ENCODE data around the gene DNM2.
"Not testable (repeated sequence)": the region's sequence is repeated elsewhere in the genome, so short reads cannot be mapped to it uniquely, and the experiment has no call there.

The DNM2 gene

GRCh38 chr19:10756791-10757190, 38.9 kb downstream of the DNM2 start:
- H3K4me3 ChIP-seq (ENCODE audit: low read depth, low read length) = no peak overlapping the region
- no peak overlapping the region for H3K27ac ChIP-seq (ENCODE audit: low read depth, low read length)
- no peaks in the 10 kb centered on the region for H3K27me3 ChIP-seq (ENCODE audit: control insufficient read depth, insufficient read depth, low read length)
- H3K9ac ChIP-seq (ENCODE audit: low read depth, low read length) = no peak overlapping the region
- peaks cover 11% of the 10 kb centered on the region for H3K36me3 ChIP-seq (ENCODE audit: control insufficient read depth, insufficient read depth, low read length)
- no peaks in the 10 kb centered on the region for H3K9me3 ChIP-seq (ENCODE audit: control insufficient read depth, insufficient read depth, low read length)
- H3K4me1 ChIP-seq (ENCODE audit: control insufficient read depth, insufficient read depth, low read length) = no peaks in the 10 kb centered on the region; the same call in 1 of the 2 replicates

GRCh38 chr19:10758050-10758449, 40.2 kb downstream of the DNM2 start:
- H3K9me3 ChIP-seq (ENCODE audit: control insufficient read depth, insufficient read depth, low read length); H3K27me3 ChIP-seq (ENCODE audit: control insufficient read depth, insufficient read depth, low read length); H3K4me1 ChIP-seq (ENCODE audit: control insufficient read depth, insufficient read depth, low read length); H3K9ac ChIP-seq (ENCODE audit: low read depth, low read length); H3K4me3 ChIP-seq (ENCODE audit: low read depth, low read length); H3K27ac ChIP-seq (ENCODE audit: low read depth, low read length): not testable (repeated sequence)
- H3K36me3 ChIP-seq (ENCODE audit: control insufficient read depth, insufficient read depth, low read length) = peaks cover 11% of the 10 kb centered on the region

- Histone ChIP-seq H3K36me3 (ENCODE audit: control insufficient read depth, insufficient read depth, low read length) (peaks cover 11% of the 10 kb centered on the region), H3K9ac (ENCODE audit: low read depth, low read length) (no peak overlapping the region), H3K27ac (ENCODE audit: low read depth, low read length) (no peak overlapping the region), H3K27me3 (ENCODE audit: control insufficient read depth, insufficient read depth, low read length) (no peaks in the 10 kb centered on the region), H3K9me3 (ENCODE audit: control insufficient read depth, insufficient read depth, low read length) (no peaks in the 10 kb centered on the region), H3K4me3 (ENCODE audit: low read depth, low read length) (no peak overlapping the region), H3K4me1 (ENCODE audit: control insufficient read depth, insufficient read depth, low read length) (no peaks in the 10 kb centered on the region)
Measured at GRCh38 chr19:10758978-10759377, 41.1 kb downstream of the DNM2 start.

GRCh38 chr19:10760273-10760944, 42.5 kb downstream of the DNM2 start:
- Histone ChIP-seq H3K4me3 (ENCODE audit: low read depth, low read length) (no peak overlapping the region), H3K27ac (ENCODE audit: low read depth, low read length) (no peak overlapping the region), H3K9ac (ENCODE audit: low read depth, low read length) (no peak overlapping the region), H3K36me3 (ENCODE audit: control insufficient read depth, insufficient read depth, low read length) (peaks cover 14% of the 10 kb centered on the region), H3K9me3 (ENCODE audit: control insufficient read depth, insufficient read depth, low read length) (no peaks in the 10 kb centered on the region), H3K27me3 (ENCODE audit: control insufficient read depth, insufficient read depth, low read length) (no peaks in the 10 kb centered on the region), H3K4me1 (ENCODE audit: control insufficient read depth, insufficient read depth, low read length) (no peaks in the 10 kb centered on the region)

GRCh38 chr19:10761443-10762250, 43.8 kb downstream of the DNM2 start:
- H3K27ac ChIP-seq (ENCODE audit: low read depth, low read length) = no peak overlapping the region

GRCh38 chr19:10762656-10763055, 44.8 kb downstream of the DNM2 start:
- Histone ChIP-seq H3K9ac (ENCODE audit: low read depth, low read length) (no peak overlapping the region), H3K4me3 (ENCODE audit: low read depth, low read length) (no peak overlapping the region), H3K27me3 (ENCODE audit: control insufficient read depth, insufficient read depth, low read length) (no peaks in the 10 kb centered on the region), H3K36me3 (ENCODE audit: control insufficient read depth, insufficient read depth, low read length) (peaks cover 14% of the 10 kb centered on the region), H3K27ac (ENCODE audit: low read depth, low read length) (no peak overlapping the region), H3K9me3 (ENCODE audit: control insufficient read depth, insufficient read depth, low read length) (no peaks in the 10 kb centered on the region), H3K4me1 (ENCODE audit: control insufficient read depth, insufficient read depth, low read length) (no peaks in the 10 kb centered on the region)

More at GRCh38 chr19:10761443-10762250, 43.8 kb downstream of the DNM2 start:
- no peaks in the 10 kb centered on the region for H3K27me3 ChIP-seq (ENCODE audit: control insufficient read depth, insufficient read depth, low read length)
- no peak overlapping the region for H3K4me3 ChIP-seq (ENCODE audit: low read depth, low read length)
- H3K9ac ChIP-seq (ENCODE audit: low read depth, low read length) = no peak overlapping the region
- no peaks in the 10 kb centered on the region for H3K4me1 ChIP-seq (ENCODE audit: control insufficient read depth, insufficient read depth, low read length)
- peaks cover 14% of the 10 kb centered on the region for H3K36me3 ChIP-seq (ENCODE audit: control insufficient read depth, insufficient read depth, low read length)
- H3K9me3 ChIP-seq (ENCODE audit: control insufficient read depth, insufficient read depth, low read length) = no peaks in the 10 kb centered on the region

GRCh38 chr19:10763411-10763810, 45.5 kb downstream of the DNM2 start:
- Histone ChIP-seq H3K9ac (ENCODE audit: low read depth, low read length) (no peak overlapping the region), H3K4me3 (ENCODE audit: low read depth, low read length) (no peak overlapping the region), H3K27ac (ENCODE audit: low read depth, low read length) (no peak overlapping the region), H3K36me3 (ENCODE audit: control insufficient read depth, insufficient read depth, low read length) (peaks cover 14% of the 10 kb centered on the region), H3K27me3 (ENCODE audit: control insufficient read depth, insufficient read depth, low read length) (no peaks in the 10 kb centered on the region), H3K4me1 (ENCODE audit: control insufficient read depth, insufficient read depth, low read length) (no peaks in the 10 kb centered on the region), H3K9me3 (ENCODE audit: control insufficient read depth, insufficient read depth, low read length) (no peaks in the 10 kb centered on the region)

GRCh38 chr19:10763828-10764339, 46.0 kb downstream of the DNM2 start:
- H3K27ac ChIP-seq (ENCODE audit: low read depth, low read length) = no peak overlapping the region
- no peaks in the 10 kb centered on the region for H3K9me3 ChIP-seq (ENCODE audit: control insufficient read depth, insufficient read depth, low read length)
- no peaks in the 10 kb centered on the region for H3K27me3 ChIP-seq (ENCODE audit: control insufficient read depth, insufficient read depth, low read length)
- H3K4me3 ChIP-seq (ENCODE audit: low read depth, low read length) = no peak overlapping the region
- no peak overlapping the region for H3K9ac ChIP-seq (ENCODE audit: low read depth, low read length)
- no peaks in the 10 kb centered on the region for H3K4me1 ChIP-seq (ENCODE audit: control insufficient read depth, insufficient read depth, low read length)
- H3K36me3 ChIP-seq (ENCODE audit: control insufficient read depth, insufficient read depth, low read length) = peaks cover 14% of the 10 kb centered on the region

GRCh38 chr19:10764340-10764894, 46.5 kb downstream of the DNM2 start:
- H3K9ac ChIP-seq (ENCODE audit: low read depth, low read length) = no peak overlapping the region
- H3K27me3 ChIP-seq (ENCODE audit: control insufficient read depth, insufficient read depth, low read length) = no peaks in the 10 kb centered on the region
- no peaks in the 10 kb centered on the region; the same call in 1 of the 2 replicates for H3K4me1 ChIP-seq (ENCODE audit: control insufficient read depth, insufficient read depth, low read length)
- H3K36me3 ChIP-seq (ENCODE audit: control insufficient read depth, insufficient read depth, low read length) = peaks cover 14% of the 10 kb centered on the region
- H3K27ac ChIP-seq (ENCODE audit: low read depth, low read length) = no peak overlapping the region
- no peaks in the 10 kb centered on the region for H3K9me3 ChIP-seq (ENCODE audit: control insufficient read depth, insufficient read depth, low read length)
- no peak overlapping the region for H3K4me3 ChIP-seq (ENCODE audit: low read depth, low read length)

GRCh38 chr19:10766049-10766623, 48.3 kb downstream of the DNM2 start:
- Histone ChIP-seq H3K9me3 (ENCODE audit: control insufficient read depth, insufficient read depth, low read length) (no peaks in the 10 kb centered on the region), H3K36me3 (ENCODE audit: control insufficient read depth, insufficient read depth, low read length) (peaks cover 10% of the 10 kb centered on the region), H3K4me3 (ENCODE audit: low read depth, low read length) (no peak overlapping the region), H3K9ac (ENCODE audit: low read depth, low read length) (no peak overlapping the region), H3K4me1 (ENCODE audit: control insufficient read depth, insufficient read depth, low read length) (no peaks in the 10 kb centered on the region; the same call in 1 of the 2 replicates), H3K27me3 (ENCODE audit: control insufficient read depth, insufficient read depth, low read length) (no peaks in the 10 kb centered on the region), H3K27ac (ENCODE audit: low read depth, low read length) (no peak overlapping the region)
